ENCODE data around the gene SPINT2. TPM values are rescaled to one million over a fixed set of nuclear protein-coding genes. Genes with fewer than 3 reads are reported as not detected.

The SPINT2 gene
- total RNA-seq, 1 donor from 2014 or later: 171 TPM

DNA sequence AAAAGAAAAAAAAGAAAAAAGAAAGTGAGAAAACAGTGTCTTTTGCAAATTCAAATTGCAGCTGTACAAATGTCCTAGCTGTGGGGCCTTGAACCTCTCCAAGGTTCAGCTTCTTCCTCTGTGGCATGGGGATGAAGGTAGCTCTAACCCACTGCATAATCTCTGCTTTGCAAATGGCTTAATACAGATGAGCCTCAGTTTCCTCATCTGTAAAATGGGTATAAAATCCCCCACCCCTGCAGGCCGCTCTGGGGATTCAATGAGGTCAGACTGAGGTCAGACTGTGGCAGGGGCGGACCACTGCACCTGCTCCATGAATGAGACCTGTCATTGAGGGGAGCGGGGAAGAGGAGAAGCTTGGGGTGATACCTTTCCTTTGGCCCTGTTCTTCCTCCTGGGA, 46.2 kb upstream of the SPINT2 start:
- FAIRE-seq: no peak
- Mint-ChIP-seq H3K4me3 (ENCODE audit: unreplicated experiment) (no peak overlapping the region), H3K36me3 (ENCODE audit: low read depth, unreplicated experiment) (peaks cover 13% of the 10 kb centered on the region)

DNA sequence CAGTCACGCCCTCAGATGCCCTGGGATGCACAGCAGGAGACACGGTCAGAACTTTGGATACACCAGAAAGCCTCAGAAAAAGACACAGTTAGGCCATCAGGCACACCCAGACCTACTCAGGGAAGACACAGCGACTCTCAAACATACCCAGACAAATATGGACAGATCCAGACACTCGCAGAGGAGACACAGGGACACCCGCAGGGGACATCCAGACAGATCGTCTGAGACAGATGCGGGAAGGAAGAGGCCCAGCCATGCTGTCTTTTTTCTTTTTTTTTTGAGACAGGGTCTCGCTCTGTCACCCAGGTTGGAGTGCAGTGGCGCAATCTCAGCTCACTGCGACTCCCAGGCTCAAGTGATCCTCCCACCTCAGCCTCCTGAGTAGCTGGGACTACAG, 45.2 kb upstream of the SPINT2 start:
- Mint-ChIP-seq H3K9me3 (ENCODE audit: unreplicated experiment) (peaks cover under 1% of the 10 kb centered on the region), H3K4me1 (ENCODE audit: low read depth, unreplicated experiment) (peaks cover 6% of the 10 kb centered on the region), H3K27me3 (ENCODE audit: low read depth, unreplicated experiment) (no peaks in the 10 kb centered on the region), H3K27ac (ENCODE audit: unreplicated experiment) (no peak overlapping the region), H3K4me3 (ENCODE audit: unreplicated experiment) (no peak overlapping the region), H3K36me3 (ENCODE audit: low read depth, unreplicated experiment) (peaks cover 11% of the 10 kb centered on the region)
- H4K20me1 ChIP-seq (ENCODE audit: insufficient read depth, low read length): peaks cover 6% of the 10 kb centered on the region
- no peak overlapping the region for H3K9ac ChIP-seq (ENCODE audit: low read length)
- no peak overlapping the region for H3K27ac ChIP-seq (ENCODE audit: low read depth, low read length)
- FAIRE-seq (no peak), DNase-seq (ENCODE audit: low read depth) (no peak)
- H3K36me3 ChIP-seq (ENCODE audit: insufficient read depth, low read length): peaks cover 2% of the 10 kb centered on the region
- H3K4me2 ChIP-seq (ENCODE audit: low read length): no peak overlapping the region
- H3K9me3 ChIP-seq (ENCODE audit: insufficient read depth, low read depth, low read length): no peaks in the 10 kb centered on the region
- TF ChIP-seq, protein P1, sequence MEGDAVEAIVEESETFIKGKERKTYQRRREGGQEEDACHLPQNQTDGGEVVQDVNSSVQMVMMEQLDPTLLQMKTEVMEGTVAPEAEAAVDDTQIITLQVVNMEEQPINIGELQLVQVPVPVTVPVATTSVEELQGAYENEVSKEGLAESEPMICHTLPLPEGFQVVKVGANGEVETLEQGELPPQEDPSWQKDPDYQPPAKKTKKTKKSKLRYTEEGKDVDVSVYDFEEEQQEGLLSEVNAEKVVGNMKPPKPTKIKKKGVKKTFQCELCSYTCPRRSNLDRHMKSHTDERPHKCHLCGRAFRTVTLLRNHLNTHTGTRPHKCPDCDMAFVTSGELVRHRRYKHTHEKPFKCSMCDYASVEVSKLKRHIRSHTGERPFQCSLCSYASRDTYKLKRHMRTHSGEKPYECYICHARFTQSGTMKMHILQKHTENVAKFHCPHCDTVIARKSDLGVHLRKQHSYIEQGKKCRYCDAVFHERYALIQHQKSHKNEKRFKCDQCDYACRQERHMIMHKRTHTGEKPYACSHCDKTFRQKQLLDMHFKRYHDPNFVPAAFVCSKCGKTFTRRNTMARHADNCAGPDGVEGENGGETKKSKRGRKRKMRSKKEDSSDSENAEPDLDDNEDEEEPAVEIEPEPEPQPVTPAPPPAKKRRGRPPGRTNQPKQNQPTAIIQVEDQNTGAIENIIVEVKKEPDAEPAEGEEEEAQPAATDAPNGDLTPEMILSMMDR (IDR thresholded peaks at IDR 0.05; ENCODE audit: insufficient read depth, low read depth, low read length): no peak
- no peak for TF ChIP-seq EZH2 (IDR thresholded peaks at IDR 0.05; ENCODE audit: insufficient read depth, low read length)
- no peak overlapping the region for H2AFZ ChIP-seq (ENCODE audit: low read depth, low read length)
- H3K27me3 ChIP-seq (ENCODE audit: insufficient read depth, low read length): no peaks in the 10 kb centered on the region
- H3K4me1 ChIP-seq (ENCODE audit: insufficient read depth, low read length): peaks cover 10% of the 10 kb centered on the region
- no peak overlapping the region for H3K4me3 ChIP-seq (ENCODE audit: insufficient read depth, low read depth, low read length)
- H3K79me2 ChIP-seq (ENCODE audit: insufficient read depth, low read length): peaks cover 10% of the 10 kb centered on the region

More for the DNA sequence above, 46.2 kb upstream of the SPINT2 start:
- no peak overlapping the region for H3K4me2 ChIP-seq (ENCODE audit: low read length)
- no peak for TF ChIP-seq EZH2 (IDR thresholded peaks at IDR 0.05; ENCODE audit: insufficient read depth, low read length)
- TF ChIP-seq, protein P1 (IDR thresholded peaks at IDR 0.05; ENCODE audit: insufficient read depth, low read depth, low read length): no peak
- H3K4me1 Mint-ChIP-seq (ENCODE audit: low read depth, unreplicated experiment): peaks cover 10% of the 10 kb centered on the region
- H3K79me2 ChIP-seq (ENCODE audit: insufficient read depth, low read length): peaks cover 4% of the 10 kb centered on the region
- peaks cover 2% of the 10 kb centered on the region for H3K36me3 ChIP-seq (ENCODE audit: insufficient read depth, low read length)
- no peaks in the 10 kb centered on the region for H3K9me3 ChIP-seq (ENCODE audit: insufficient read depth, low read depth, low read length)
- DNase-seq (ENCODE audit: low read depth): no peak
- H3K27me3 Mint-ChIP-seq (ENCODE audit: low read depth, unreplicated experiment): no peaks in the 10 kb centered on the region
- peaks cover 9% of the 10 kb centered on the region for H4K20me1 ChIP-seq (ENCODE audit: insufficient read depth, low read length)
- H3K4me1 ChIP-seq (ENCODE audit: insufficient read depth, low read length): peaks cover 14% of the 10 kb centered on the region
- peaks cover 2% of the 10 kb centered on the region for H3K9me3 Mint-ChIP-seq (ENCODE audit: unreplicated experiment)
- no peak overlapping the region for H3K27ac Mint-ChIP-seq (ENCODE audit: unreplicated experiment)
- no peaks in the 10 kb centered on the region for H3K27me3 ChIP-seq (ENCODE audit: insufficient read depth, low read length)
- H3K27ac ChIP-seq (ENCODE audit: low read depth, low read length): no peak overlapping the region
- no peak overlapping the region for H3K4me3 ChIP-seq (ENCODE audit: insufficient read depth, low read depth, low read length)
- no peak overlapping the region for H3K9ac ChIP-seq (ENCODE audit: low read length)
- no peak overlapping the region for H2AFZ ChIP-seq (ENCODE audit: low read depth, low read length)

DNA sequence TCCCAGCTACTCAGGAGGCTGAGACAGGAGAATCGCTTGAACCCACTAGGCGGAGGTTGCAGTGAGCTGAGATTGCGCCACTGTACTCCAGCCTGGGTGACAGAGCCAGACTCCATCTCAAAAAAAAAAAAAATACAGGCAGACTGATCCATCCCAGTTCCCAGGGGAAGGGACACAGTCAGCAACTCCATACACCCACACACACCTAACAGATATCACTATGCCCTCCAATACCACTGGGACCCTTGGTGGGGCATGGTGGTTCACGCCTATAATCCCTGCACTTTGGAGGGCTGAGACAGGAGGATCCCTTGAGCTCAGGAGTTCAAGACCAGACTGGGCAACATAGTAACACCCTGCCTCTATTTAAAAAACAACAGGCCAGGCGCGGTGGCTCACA, 43.0 kb upstream of the SPINT2 start:
- DNase-seq (ENCODE audit: low read depth): no peak

More for the DNA sequence above, 43.0 kb upstream of the SPINT2 start:
- no peaks in the 10 kb centered on the region for H3K9me3 ChIP-seq (ENCODE audit: insufficient read depth, low read depth, low read length)
- H3K79me2 ChIP-seq (ENCODE audit: insufficient read depth, low read length): peaks cover 10% of the 10 kb centered on the region
- Mint-ChIP-seq H3K9me3 (ENCODE audit: unreplicated experiment) (no peaks in the 10 kb centered on the region), H3K27me3 (ENCODE audit: low read depth, unreplicated experiment) (no peaks in the 10 kb centered on the region), H3K27ac (ENCODE audit: unreplicated experiment) (no peak overlapping the region), H3K4me1 (ENCODE audit: low read depth, unreplicated experiment) (peaks cover 5% of the 10 kb centered on the region), H3K36me3 (ENCODE audit: low read depth, unreplicated experiment) (peaks cover 11% of the 10 kb centered on the region), H3K4me3 (ENCODE audit: unreplicated experiment) (no peak overlapping the region)
- peaks cover 9% of the 10 kb centered on the region for H3K4me1 ChIP-seq (ENCODE audit: insufficient read depth, low read length)
- H3K27me3 ChIP-seq (ENCODE audit: insufficient read depth, low read length): no peaks in the 10 kb centered on the region
- H4K20me1 ChIP-seq (ENCODE audit: insufficient read depth, low read length): peaks cover 11% of the 10 kb centered on the region
- H3K4me3 ChIP-seq (ENCODE audit: insufficient read depth, low read depth, low read length): no peak overlapping the region
- H2AFZ ChIP-seq (ENCODE audit: low read depth, low read length): no peak overlapping the region
- H3K27ac ChIP-seq (ENCODE audit: low read depth, low read length): no peak overlapping the region
- H3K9ac ChIP-seq (ENCODE audit: low read length): no peak overlapping the region
- H3K36me3 ChIP-seq (ENCODE audit: insufficient read depth, low read length): peaks cover 2% of the 10 kb centered on the region
- TF ChIP-seq EZH2 (IDR thresholded peaks at IDR 0.05; ENCODE audit: insufficient read depth, low read length): no peak
- TF ChIP-seq, protein P1 (IDR thresholded peaks at IDR 0.05; ENCODE audit: insufficient read depth, low read depth, low read length): no peak
- H3K4me2 ChIP-seq (ENCODE audit: low read length): no peak overlapping the region
- FAIRE-seq: no peak
